HG03342 (cell line): ENCODE results near the gene DNPH1.

ENCODE experiments used
- ATAC-seq: cut with Tn5 transposase; IDR thresholded peaks from one replicate; pipeline ENCODE4 v1.9.1; 2021; ENCODE audit warnings: mild to moderate bottlenecking, moderate library complexity; ENCODE audit not compliant: unreplicated experiment

The DNPH1 gene

GRCh38 chr6:43228951-43229802, at the start of gene DNPH1:
DNPH1 (minus strand) TSS chr6:43229481; CDS start chr6:43229456, 25 bp downstream.
- ATAC-seq = peak; percentile 62

GRCh38 chr6:43278524-43279078, 49.3 kb upstream of the DNPH1 start:
- no peak for ATAC-seq

- ATAC-seq = no peak
Observed at GRCh38 chr6:43277643-43278523, 48.6 kb upstream of the DNPH1 start.

- no peak for ATAC-seq
Observed at GRCh38 chr6:43277306-43277642, 48.0 kb upstream of the DNPH1 start.

GRCh38 chr6:43276577-43277305, 47.5 kb upstream of the DNPH1 start:
- ATAC-seq = no peak

GRCh38 chr6:43275801-43276576, 46.7 kb upstream of the DNPH1 start:
- no peak for ATAC-seq

- no peak for ATAC-seq
Observed at GRCh38 chr6:43274916-43275597, 45.8 kb upstream of the DNPH1 start.

GRCh38 chr6:43274127-43274915, 45.0 kb upstream of the DNPH1 start:
- ATAC-seq = no peak

GRCh38 chr6:43273707-43274106, 44.4 kb upstream of the DNPH1 start:
- ATAC-seq = no peak

- no peak for ATAC-seq
Observed at GRCh38 chr6:43271944-43272343, 42.7 kb upstream of the DNPH1 start.

GRCh38 chr6:43271103-43271815, 42.0 kb upstream of the DNPH1 start:
- ATAC-seq = no peak

- no peak for ATAC-seq
Observed at GRCh38 chr6:43269273-43270007, 40.2 kb upstream of the DNPH1 start.

GRCh38 chr6:43268782-43269272, 39.5 kb upstream of the DNPH1 start:
- no peak for ATAC-seq

GRCh38 chr6:43268355-43268700, 39.0 kb upstream of the DNPH1 start:
- no peak for ATAC-seq

GRCh38 chr6:43267619-43268354, 38.5 kb upstream of the DNPH1 start:
- ATAC-seq = no peak

- ATAC-seq = no peak
Observed at GRCh38 chr6:43265564-43265963, 36.3 kb upstream of the DNPH1 start.
